Heart right ventricle (tissue), 16 donors: ENCODE data around the gene SMC2. TPM values are rescaled to one million over a fixed set of nuclear protein-coding genes. Genes with fewer than 3 reads are reported as not detected.

Experiments used
- ATAC-seq, 8 donors: fragments of 200-7000 bp; cut with Tn5 transposase; one replicate each; pipeline ENCODE4 v1.9.1; 2020; ENCODE audit warnings: mild to moderate bottlenecking in 8 of 8, moderate library complexity in 8 of 8, moderate number of reproducible peaks in 1 of 8
- DNase-seq, 2 donors: peaks; one replicate each; pipeline ENCODE4 v3.0.0-alpha.2; 2020
- H3K27ac ChIP-seq, 10 donors: fragments of 200-600 bp; sonication (generic) in 2 of 10; one replicate each; pipeline versions ENCODE4 v1.5.0 to v1.8.0; 2020 to 2022; ENCODE audit warnings: mild to moderate bottlenecking in 3 of 10
- H3K27me3 ChIP-seq, 7 donors: fragments of 200-600 bp; one replicate each; pipeline ENCODE4 v1.8.0; 2021 to 2022; ENCODE audit warnings: mild to moderate bottlenecking in 2 of 7
- H3K36me3 ChIP-seq, 9 donors: fragments of 200-600 bp; sonication (generic) in 1 of 9; one replicate each; pipeline versions ENCODE4 v1.5.0 to v1.8.0; 2020 to 2022; ENCODE audit warnings: mild to moderate bottlenecking in 2 of 9
- H3K4me1 ChIP-seq, 9 donors: fragments of 200-600 bp; sonication (generic) in 1 of 9; one replicate each; pipeline versions ENCODE4 v1.5.0 to v1.8.0; 2020 to 2022; ENCODE audit warnings: mild to moderate bottlenecking in 4 of 9
- H3K4me3 ChIP-seq, 10 donors: fragments of 200-600 bp; sonication (generic) in 2 of 10; one replicate each; pipeline versions ENCODE4 v1.5.0 to v1.8.0; 2020 to 2022; ENCODE audit warnings: mild to moderate bottlenecking in 7 of 10, moderate library complexity in 2 of 10
- H3K9me3 ChIP-seq, 11 donors: fragments of 200-600 bp in 10 of 11; sonication (generic) in 2 of 11; one replicate each; pipeline versions ENCODE4 v1.5.0 to v1.8.0; 2013 to 2022; ENCODE audit warnings: mild to moderate bottlenecking in 2 of 11, control low read depth in 1 of 11, moderate library complexity in 1 of 11
- WGBS, 2 donors: extraction: QIAGEN DNeasy Blood & Tissue Kit; methylation state at CpG; one replicate each; pipeline ENCODE4 v1.1.7; 2013; ENCODE audit warnings: inconsistent platforms in 1 of 2; 5-methylcytosine and 5-hydroxymethylcytosine counted together
- intact Hi-C, 10 donors: fragments of 100-400 bp; cut with DNase I; formaldehyde crosslinking; loops; one replicate each; pipeline versions ENCODE4 v1.11.1 to v1.14.2; 2022
- polyA plus RNA-seq, 2 donors: library from polyadenylated mRNA; stranded (reverse); fragments of 200-250 nt; gene quantifications; one replicate each; pipeline ENCODE4 v1.2.3, GENCODE V29; 2013
- total RNA-seq, 10 donors: library from RNA; stranded (reverse); fragmentation: NEBNext Ultra II Directional in 3 of 10; extraction: Animal tissue kit (Norgen Biotek cat#: 25700) in 3 of 10; gene quantifications; one replicate each; pipeline versions ENCODE4 v1.2.1 to v1.2.4, GENCODE V29; 2021 to 2023
- TF ChIP-seq, protein P1 (sequence below), 9 donors: fragments of 200-600 bp; sonication (generic) in 2 of 9; IDR thresholded peaks; one replicate each; pipeline versions ENCODE4 v1.5.0 to v1.8.0; 2021 to 2022; ENCODE audit warnings: antibody characterized with exemption in 9 of 9, mild to moderate bottlenecking in 5 of 9, moderate library complexity in 1 of 9
- donor health status: Arrhythmogenic right ventricular cardiomyopathy.
- donor health status: ischemic (EF 13 %, LVEDD 7.1; RV severe dilation, severe dysfunction).
- donor health status: healthy with polysubstance abuse.
- donor health status: DM: no; HTN: yes; CAD: no.
- donor health status: DM: no; HTN: no; CAD: no.
- donor health status: ischemic (EF 25% LVEDD 6.9; RV normal size, moderate dysfunction).
- donor health status: ischemic (EF 25% LVEDD 5.7; RV mildly dilated, moderate dysfunction).
- donor health status: healthy.
- donor health status: DM: yes; HTN: yes; CAD: no.
- donor health status: Ischemic cardiomyopathy.
- donor health status: ischemic (EF 35%, LVEDD 5.7; RV mildly dilated, moderate dysfunction).
- donor health status: nonischemic (EF 11% LVEDD 7.7; RV severe dilation, severe dysfunction).
- donor health status: DM: yes; HTN: yes; CAD: no.
- donor health status: PGD.
- donor health status: ischemic (EF 29% LVEDD 5.4; RV normal size, mild dysfunction).
- donor health status: nonischemic (EF 23%, LVEDD 6.1; RV moderate dilation, normal function).

The SMC2 gene
- total and polyA plus RNA-seq, 12 donors: 1.9 to 22.2 (median 14.4) TPM

- ATAC-seq (no peak), DNase-seq (no peak)
- Histone ChIP-seq H3K9me3 (no peaks in the 10 kb centered on the region), H3K36me3 (no peaks in the 10 kb centered on the region), H3K4me3 (no peak overlapping the region), H3K27ac (no peak overlapping the region), H3K27me3 (no peaks in the 10 kb centered on the region), H3K4me1 (peaks cover 3 to 20% (median 14%) of the 10 kb centered on the region in 9 donors)
- intact Hi-C loops: no loop called here
- 87 to 94% methylated on average over 3 of the region's 3 CpGs for WGBS, 2 donors
- TF ChIP-seq, protein P1, sequence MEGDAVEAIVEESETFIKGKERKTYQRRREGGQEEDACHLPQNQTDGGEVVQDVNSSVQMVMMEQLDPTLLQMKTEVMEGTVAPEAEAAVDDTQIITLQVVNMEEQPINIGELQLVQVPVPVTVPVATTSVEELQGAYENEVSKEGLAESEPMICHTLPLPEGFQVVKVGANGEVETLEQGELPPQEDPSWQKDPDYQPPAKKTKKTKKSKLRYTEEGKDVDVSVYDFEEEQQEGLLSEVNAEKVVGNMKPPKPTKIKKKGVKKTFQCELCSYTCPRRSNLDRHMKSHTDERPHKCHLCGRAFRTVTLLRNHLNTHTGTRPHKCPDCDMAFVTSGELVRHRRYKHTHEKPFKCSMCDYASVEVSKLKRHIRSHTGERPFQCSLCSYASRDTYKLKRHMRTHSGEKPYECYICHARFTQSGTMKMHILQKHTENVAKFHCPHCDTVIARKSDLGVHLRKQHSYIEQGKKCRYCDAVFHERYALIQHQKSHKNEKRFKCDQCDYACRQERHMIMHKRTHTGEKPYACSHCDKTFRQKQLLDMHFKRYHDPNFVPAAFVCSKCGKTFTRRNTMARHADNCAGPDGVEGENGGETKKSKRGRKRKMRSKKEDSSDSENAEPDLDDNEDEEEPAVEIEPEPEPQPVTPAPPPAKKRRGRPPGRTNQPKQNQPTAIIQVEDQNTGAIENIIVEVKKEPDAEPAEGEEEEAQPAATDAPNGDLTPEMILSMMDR (IDR thresholded peaks at IDR 0.05): no peak
Measured at GRCh38 chr9:104087894-104088293, 6.2 kb upstream of the SMC2 start.

GRCh38 chr9:104088416-104088815, 5.7 kb upstream of the SMC2 start:
- H3K9me3 ChIP-seq: no peaks in the 10 kb centered on the region

DNA sequence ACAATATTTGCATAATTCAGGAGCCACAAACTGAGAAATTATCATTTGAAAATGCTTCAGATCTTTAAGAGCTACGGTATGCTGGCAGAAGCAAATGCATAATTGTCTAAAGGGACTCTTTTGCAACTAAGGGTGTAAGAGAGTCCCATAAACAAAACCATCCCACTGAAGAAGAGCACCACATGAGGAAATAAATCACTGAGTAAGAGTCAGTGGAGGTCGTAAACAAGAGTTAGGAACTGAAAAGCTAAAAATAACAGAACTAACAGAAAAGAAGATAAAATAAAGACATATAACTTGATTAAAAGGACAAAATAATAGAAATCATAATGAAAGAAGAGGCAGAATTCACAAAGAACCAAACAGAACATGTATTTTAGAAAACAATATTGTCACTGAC, 3.5 kb upstream of the SMC2 start:
- intact Hi-C loops: loop anchor here in 3 of 10 donors (5.0 to 10.0 kb wide), 2 partner anchors 654 to 657 kb away; partner anchors contain the start of gene NIPSNAP3A (in 3 of the 3)
- Histone ChIP-seq H3K4me1 (peaks cover 4 to 34% (median 24%) of the 10 kb centered on the region in 9 donors), H3K4me3 (peak overlapping the region in 5 of 10 donors; percentile 15 to 40 (median 38)), H3K36me3 (no peaks in the 10 kb centered on the region), H3K27ac (peak overlapping the region in 6 of 10 donors; percentile 45 to 96 (median 74)), H3K27me3 (no peaks in the 10 kb centered on the region), H3K9me3 (no peaks in the 10 kb centered on the region)
- ATAC-seq (no peak), DNase-seq (no peak)
- TF ChIP-seq, protein P1 (IDR thresholded peaks at IDR 0.05): no peak
- 56 to 58% methylated on average over 2 of the region's 2 CpGs for WGBS, 2 donors

More at GRCh38 chr9:104088416-104088815, 5.7 kb upstream of the SMC2 start:
- no peak overlapping the region for H3K27ac ChIP-seq
- intact Hi-C loops: no loop called here
- ATAC-seq: no peak
- no peaks in the 10 kb centered on the region for H3K36me3 ChIP-seq
- H3K27me3 ChIP-seq: no peaks in the 10 kb centered on the region
- no peak for DNase-seq
- H3K4me3 ChIP-seq: no peak overlapping the region
- TF ChIP-seq, protein P1 (IDR thresholded peaks at IDR 0.05): no peak
- peaks cover 4 to 24% (median 18%) of the 10 kb centered on the region in 9 donors for H3K4me1 ChIP-seq
- WGBS, 2 donors: 72 to 81% methylated on average over 2 of the region's 2 CpGs

GRCh38 chr9:104091116-104091515, 3.0 kb upstream of the SMC2 start:
- TF ChIP-seq, protein P1 (IDR thresholded peaks at IDR 0.05): no peak
- H3K27ac ChIP-seq: peak overlapping the region in 9 of 10 donors; percentile 23 to 99 (median 94)
- peak overlapping the region in 9 of 10 donors; percentile 0 to 40 (median 33) for H3K4me3 ChIP-seq
- DNase-seq: no peak
- 64 to 70% methylated on average over 8 of the region's 8 CpGs for whole genome bisulfite sequencing, 2 donors
- H3K4me1 ChIP-seq: peaks cover 4 to 39% (median 24%) of the 10 kb centered on the region in 9 donors
- no peaks in the 10 kb centered on the region for H3K9me3 ChIP-seq
- H3K36me3 ChIP-seq: no peaks in the 10 kb centered on the region
- H3K27me3 ChIP-seq: no peaks in the 10 kb centered on the region
- ATAC-seq: no peak
- intact Hi-C loops: loop anchor here in 3 of 10 donors (5.0 to 10.0 kb wide), 2 partner anchors 654 to 656 kb away; partner anchors contain the start of gene NIPSNAP3A (in 3 of the 3)
